HG03571 (cell line): ENCODE measurements around the gene PGAP1.

ENCODE experiments used
- ATAC-seq: cut with Tn5 transposase; IDR thresholded peaks from one replicate; pipeline ENCODE4 v1.9.1; 2021; ENCODE audit not compliant: unreplicated experiment

PGAP1 gene, protein sequence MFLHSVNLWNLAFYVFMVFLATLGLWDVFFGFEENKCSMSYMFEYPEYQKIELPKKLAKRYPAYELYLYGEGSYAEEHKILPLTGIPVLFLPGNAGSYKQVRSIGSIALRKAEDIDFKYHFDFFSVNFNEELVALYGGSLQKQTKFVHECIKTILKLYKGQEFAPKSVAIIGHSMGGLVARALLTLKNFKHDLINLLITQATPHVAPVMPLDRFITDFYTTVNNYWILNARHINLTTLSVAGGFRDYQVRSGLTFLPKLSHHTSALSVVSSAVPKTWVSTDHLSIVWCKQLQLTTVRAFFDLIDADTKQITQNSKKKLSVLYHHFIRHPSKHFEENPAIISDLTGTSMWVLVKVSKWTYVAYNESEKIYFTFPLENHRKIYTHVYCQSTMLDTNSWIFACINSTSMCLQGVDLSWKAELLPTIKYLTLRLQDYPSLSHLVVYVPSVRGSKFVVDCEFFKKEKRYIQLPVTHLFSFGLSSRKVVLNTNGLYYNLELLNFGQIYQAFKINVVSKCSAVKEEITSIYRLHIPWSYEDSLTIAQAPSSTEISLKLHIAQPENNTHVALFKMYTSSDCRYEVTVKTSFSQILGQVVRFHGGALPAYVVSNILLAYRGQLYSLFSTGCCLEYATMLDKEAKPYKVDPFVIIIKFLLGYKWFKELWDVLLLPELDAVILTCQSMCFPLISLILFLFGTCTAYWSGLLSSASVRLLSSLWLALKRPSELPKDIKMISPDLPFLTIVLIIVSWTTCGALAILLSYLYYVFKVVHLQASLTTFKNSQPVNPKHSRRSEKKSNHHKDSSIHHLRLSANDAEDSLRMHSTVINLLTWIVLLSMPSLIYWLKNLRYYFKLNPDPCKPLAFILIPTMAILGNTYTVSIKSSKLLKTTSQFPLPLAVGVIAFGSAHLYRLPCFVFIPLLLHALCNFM

DNA sequence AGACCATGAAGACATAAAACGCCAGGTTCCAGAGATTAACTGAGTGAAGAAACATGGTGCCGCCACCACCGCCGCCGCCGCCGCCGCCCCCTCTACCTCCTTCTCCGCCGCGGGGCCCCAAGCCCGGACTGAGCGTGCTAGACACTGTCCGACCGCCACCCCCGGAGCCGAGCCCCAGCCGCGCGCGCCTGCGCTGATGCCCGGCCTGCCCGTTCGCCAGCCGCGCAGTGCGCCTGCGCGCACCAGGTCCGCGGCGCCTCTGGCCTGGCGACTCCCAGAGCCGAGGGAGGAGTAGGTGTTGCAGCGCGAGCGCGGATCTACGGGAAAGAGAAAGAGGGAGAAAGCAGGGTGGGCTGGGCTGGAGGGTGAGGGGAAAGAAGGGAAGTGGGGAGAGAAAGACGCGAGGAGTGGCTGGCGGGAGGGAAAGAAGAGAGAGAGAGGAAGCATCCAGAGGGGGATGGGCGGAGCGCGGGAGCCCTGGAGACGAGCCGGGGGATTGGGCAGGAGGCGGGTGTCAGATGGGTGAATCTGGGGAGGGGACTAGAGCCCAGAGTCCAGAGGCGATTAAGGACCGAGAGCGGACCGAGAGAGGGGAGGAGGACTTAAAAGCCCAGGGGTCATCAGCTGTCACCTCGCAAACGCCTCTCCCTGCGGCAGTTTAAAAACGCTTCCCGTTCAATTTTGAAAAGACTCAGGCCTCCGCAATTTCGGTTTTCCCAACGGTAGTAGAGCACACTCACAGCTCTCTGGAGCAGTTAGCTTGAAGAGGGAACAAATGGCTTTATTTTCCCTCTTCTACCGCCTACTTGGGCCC, at the start of gene PGAP1:
PGAP1 (minus strand) TSS at position 146 of the 814 bp plus-strand sequence; CDS start at position 55, 91 bp downstream.
- peak; percentile 89 for ATAC-seq

GRCh38 chr2:196974970-196975369, 48.5 kb upstream of the PGAP1 start:
- ATAC-seq = no peak

- ATAC-seq = no peak
Measured at GRCh38 chr2:196971574-196972279, 45.2 kb upstream of the PGAP1 start.

DNA sequence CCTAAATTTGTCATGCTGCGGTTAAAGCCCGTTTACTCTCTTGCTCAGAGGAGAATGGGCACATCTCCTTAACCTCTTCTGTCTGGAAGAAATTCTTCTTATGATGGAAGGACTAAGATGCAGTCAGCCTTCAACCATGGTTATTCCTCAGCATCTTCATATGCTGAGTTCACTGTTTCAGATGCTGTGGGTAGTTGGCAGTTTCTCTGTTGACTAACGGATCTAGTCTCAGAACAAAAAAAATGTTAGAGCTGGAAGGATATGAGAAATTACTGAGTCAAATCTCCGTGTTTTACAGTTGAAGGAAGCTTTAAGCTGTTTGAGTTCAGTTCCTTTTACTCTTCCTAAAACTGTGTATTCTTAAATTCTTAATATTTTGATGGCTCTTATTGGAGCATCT, 43.6 kb upstream of the PGAP1 start:
- ATAC-seq = no peak

- no peak for ATAC-seq
Measured at GRCh38 chr2:196968516-196968915, 42.0 kb upstream of the PGAP1 start.

GRCh38 chr2:196967775-196968174, 41.3 kb upstream of the PGAP1 start:
- ATAC-seq = no peak

GRCh38 chr2:196967116-196967515, 40.6 kb upstream of the PGAP1 start:
- no peak for ATAC-seq

DNA sequence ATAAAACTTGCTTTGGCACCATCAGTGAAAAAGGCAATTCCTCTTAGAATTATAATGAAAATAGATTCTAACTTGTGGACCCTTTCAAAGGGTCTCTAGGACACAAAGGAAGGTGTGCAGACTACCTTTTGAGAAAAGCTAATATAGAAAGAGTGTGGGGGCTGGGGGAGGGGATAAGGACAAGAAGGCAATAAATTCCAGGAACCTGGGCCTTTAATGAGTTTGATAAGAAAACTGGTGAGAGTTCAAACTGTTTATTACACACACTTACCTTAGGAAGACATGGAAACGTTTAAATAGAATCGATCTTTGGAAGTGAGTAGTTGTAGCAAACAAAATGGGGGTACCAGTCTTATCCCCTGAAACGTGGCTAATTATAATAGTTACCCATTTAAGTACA, 39.6 kb upstream of the PGAP1 start:
- ATAC-seq = no peak

GRCh38 chr2:196965651-196966050, 39.1 kb upstream of the PGAP1 start:
- ATAC-seq = no peak

DNA sequence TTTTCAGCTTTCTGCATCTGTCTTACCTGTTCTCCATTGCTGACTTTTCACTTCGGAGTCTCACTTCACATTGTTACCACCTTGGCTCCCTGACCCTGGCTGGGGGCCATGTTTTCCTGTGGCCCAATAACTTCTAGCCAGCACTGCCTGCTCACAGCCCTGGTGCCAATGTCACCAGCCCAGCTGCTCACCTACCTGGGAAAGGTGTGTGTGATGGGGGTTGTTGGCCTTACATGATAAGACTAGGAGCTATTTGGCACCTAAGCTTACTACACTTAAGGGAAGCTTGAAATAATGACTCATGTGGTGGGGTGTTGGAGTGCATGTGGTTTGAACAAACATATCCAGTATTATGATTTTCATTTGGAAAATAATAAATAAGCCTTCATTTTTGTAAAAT, 37.5 kb upstream of the PGAP1 start:
- ATAC-seq = no peak

GRCh38 chr2:196963043-196963442, 36.5 kb upstream of the PGAP1 start:
- ATAC-seq = no peak

GRCh38 chr2:196962325-196962724, 35.8 kb upstream of the PGAP1 start:
- ATAC-seq = no peak

GRCh38 chr2:196961889-196962288, 35.4 kb upstream of the PGAP1 start:
- ATAC-seq = peak; percentile 91

GRCh38 chr2:196959734-196960338, 33.3 kb upstream of the PGAP1 start:
- no peak for ATAC-seq

GRCh38 chr2:196959281-196959680, 32.8 kb upstream of the PGAP1 start:
- no peak for ATAC-seq

- no peak for ATAC-seq
Measured at GRCh38 chr2:196957881-196958525, 31.5 kb upstream of the PGAP1 start.

GRCh38 chr2:196957442-196957841, 30.9 kb upstream of the PGAP1 start:
- no peak for ATAC-seq

DNA sequence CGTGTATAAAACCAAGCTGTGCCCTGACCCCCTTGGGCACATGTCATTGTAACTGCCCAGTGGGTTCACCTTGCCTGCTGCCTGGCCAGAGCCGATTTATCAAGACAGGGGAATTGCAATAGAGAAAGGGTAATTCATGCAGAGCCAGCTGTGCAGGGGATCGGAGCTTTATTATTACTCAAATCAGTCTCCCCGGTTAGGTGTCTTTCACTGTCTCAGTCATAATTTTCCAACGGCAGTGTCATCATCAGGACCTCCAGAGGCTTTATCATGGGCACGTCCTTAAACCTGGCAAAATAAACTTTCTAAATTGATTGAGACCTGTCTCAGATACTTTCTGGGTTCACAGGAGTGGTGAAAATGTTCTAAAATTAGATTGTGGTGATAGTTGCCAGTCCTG, 29.6 kb upstream of the PGAP1 start:
- no peak for ATAC-seq

DNA sequence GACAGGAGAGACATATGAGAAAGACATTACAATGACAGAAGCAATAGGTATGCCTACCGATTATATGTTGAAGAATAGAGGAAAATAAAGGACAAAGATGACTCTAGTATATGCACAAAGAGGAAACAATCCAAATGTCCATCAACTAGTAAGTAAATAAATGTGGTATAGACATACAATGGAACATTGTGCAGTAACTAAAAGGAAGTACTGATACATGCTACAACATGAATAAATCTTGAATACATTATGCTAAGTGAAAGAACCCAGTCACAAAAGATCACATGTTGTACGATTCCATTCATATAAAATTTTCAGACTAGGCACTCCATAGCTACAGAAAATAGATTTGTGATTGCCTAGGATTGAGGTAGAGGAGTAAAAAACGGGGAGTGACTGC, 28.5 kb upstream of the PGAP1 start:
- ATAC-seq = no peak

DNA sequence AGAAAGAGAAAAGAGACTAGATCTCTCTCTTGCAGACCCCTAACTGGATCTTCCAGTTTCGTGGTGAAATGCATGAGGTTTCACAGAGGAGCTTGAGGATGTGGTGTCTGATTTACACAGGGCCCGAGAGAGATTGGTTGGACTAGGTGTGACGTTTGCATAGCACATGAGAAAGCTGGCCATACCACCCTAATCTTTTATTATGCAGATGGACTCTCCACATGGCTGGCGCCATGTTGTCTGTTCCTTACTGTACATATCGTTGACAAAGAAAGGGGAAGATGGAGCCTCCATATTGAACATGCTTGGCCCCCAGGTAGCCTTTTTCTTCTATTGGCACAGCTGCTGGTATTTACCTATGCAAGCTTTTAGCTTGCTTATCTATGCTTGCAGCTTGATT, 27.5 kb upstream of the PGAP1 start:
- no peak for ATAC-seq
